Calu3 (cell line): Measurements from ENCODE around the gene SNX33. TPM values are rescaled to one million over a fixed set of nuclear protein-coding genes. Genes with fewer than 3 reads are reported as not detected.

Experiments used
- BruUV-seq: library from RNA; stranded (reverse); fragments of 400-500 nt; replicated peaks from 2 replicates; lab custom pipeline; 2021; lab: Mats Ljungman, UMichigan
- CTCF ChIA-PET: fragments of 300-600 bp; sonication (Branson Sonifier 250); formaldehyde crosslinking; loops from one replicate; lab custom pipeline; 2022; ENCODE audit warnings: antibody characterized with exemption; lab: Charles Lee
- DNase-seq: peaks from one replicate; pipeline ENCODE4 v3.0.0; 2022
- H3K27ac Mint-ChIP-seq: one replicate; pipeline ENCODE4 v1.8.0; 2022; ENCODE audit warnings: mixed read lengths; ENCODE audit not compliant: unreplicated experiment
- H3K27me3 Mint-ChIP-seq: one replicate; pipeline ENCODE4 v1.8.0; 2022; ENCODE audit warnings: mixed read lengths; ENCODE audit not compliant: unreplicated experiment
- H3K36me3 Mint-ChIP-seq: one replicate; pipeline ENCODE4 v1.8.0; 2022; ENCODE audit warnings: mild to moderate bottlenecking, moderate library complexity, mixed read lengths; ENCODE audit not compliant: insufficient read depth, unreplicated experiment
- H3K4me1 Mint-ChIP-seq: one replicate; pipeline ENCODE4 v1.8.0; 2022; ENCODE audit warnings: mild to moderate bottlenecking, low read depth, mixed read lengths; ENCODE audit not compliant: unreplicated experiment
- H3K4me3 Mint-ChIP-seq: one replicate; pipeline ENCODE4 v1.8.0; 2022; ENCODE audit warnings: mild to moderate bottlenecking, low read depth, moderate library complexity, mixed read lengths; ENCODE audit not compliant: unreplicated experiment
- H3K9me3 Mint-ChIP-seq: one replicate; pipeline ENCODE4 v1.8.0; 2022; ENCODE audit warnings: low read depth, mixed read lengths; ENCODE audit not compliant: unreplicated experiment
- CTCF ChIP-seq: fragments of 200-600 bp; IDR thresholded peaks from one replicate; pipeline ENCODE4 v1.8.0; 2022; ENCODE audit warnings: antibody characterized with exemption; ENCODE audit not compliant: unreplicated experiment
- intact Hi-C: fragments of 100-400 bp; cut with micrococcal nuclease; formaldehyde crosslinking; loops from one replicate; pipeline ENCODE4 v1.10.0; 2022; ENCODE audit not compliant: unreplicated experiment
- total RNA-seq: library from RNA; stranded (reverse); gene quantifications from 2 replicates; pipeline ENCODE4 v1.2.3, GENCODE V29; 2022

SNX33 gene
- total RNA-seq, 1 experiment from 2014 or later, result 23.2 TPM

DNA sequence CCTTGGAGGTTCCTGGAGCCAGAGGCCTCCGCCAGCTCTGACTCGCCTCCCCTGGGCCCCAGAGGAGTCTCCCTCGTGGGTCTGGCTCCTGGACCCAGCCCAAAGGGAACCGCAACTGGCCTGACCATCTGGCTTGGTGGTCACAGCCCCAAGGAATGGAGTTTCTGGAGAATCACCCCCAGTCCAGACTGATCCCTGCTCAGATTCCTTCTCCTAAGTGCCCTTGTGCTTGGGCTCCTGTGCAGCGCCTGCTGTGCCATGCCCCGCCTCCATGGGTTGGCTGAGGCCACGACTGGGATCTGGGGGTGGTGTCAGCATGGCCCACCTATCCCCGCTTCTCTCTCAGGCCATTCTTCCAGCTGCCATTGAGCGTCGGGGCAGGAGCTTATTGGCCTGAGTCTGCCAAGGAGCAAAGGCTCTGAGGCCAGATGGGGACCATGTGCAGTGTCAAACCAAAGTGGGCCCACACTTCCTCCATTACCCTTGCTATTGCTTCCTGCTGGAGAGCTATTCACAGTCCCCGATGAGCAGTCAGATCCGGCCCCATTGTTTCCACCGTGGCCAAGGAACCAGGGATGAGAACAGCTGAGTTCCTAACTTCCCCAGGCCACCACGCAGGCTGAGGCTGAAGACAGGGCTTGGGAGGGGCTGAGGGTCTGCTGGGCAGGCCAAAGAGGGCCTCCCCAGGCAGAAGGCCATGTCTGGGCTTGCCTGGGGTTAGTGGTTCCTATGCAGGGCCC, 46.0 kb downstream of the SNX33 start:
- no peak for TF ChIP-seq CTCF
- DNase-seq, result no peak
- Mint-ChIP-seq H3K27me3 (peaks cover 63% of the 10 kb centered on the region), H3K36me3 (peaks cover 5% of the 10 kb centered on the region), H3K27ac (no peak overlapping the region), H3K4me3 (no peak overlapping the region), H3K4me1 (peaks cover 17% of the 10 kb centered on the region), H3K9me3 (no peaks in the 10 kb centered on the region)
- intact Hi-C loops, result no loop called here
- CTCF ChIA-PET, result interaction anchor here (1.0 to 1.1 kb wide), 2 partner anchors 108 to 110 kb away, joined by 3 to 5 read pairs; no protein-coding TSS in a partner anchor
- BruUV-seq, result no TSS peak

GRCh38 chr15:75694241-75695182, 46.8 kb downstream of the SNX33 start:
- intact Hi-C loops, result no loop called here
- Mint-ChIP-seq H3K27me3 (peaks cover 70% of the 10 kb centered on the region), H3K27ac (peak overlapping the region; percentile 17), H3K4me1 (peaks cover 17% of the 10 kb centered on the region), H3K9me3 (no peaks in the 10 kb centered on the region), H3K4me3 (no peak overlapping the region), H3K36me3 (peaks cover 5% of the 10 kb centered on the region)
- peak; percentile 78 for DNase-seq
- peak; percentile 70 for TF ChIP-seq CTCF
- CTCF ChIA-PET, result interaction anchor here (0.7 to 1.1 kb wide), 5 partner anchors 30 to 327 kb away, joined by 3 to 5 read pairs (median 3); no protein-coding TSS in a partner anchor
- BruUV-seq, result no TSS peak

DNA sequence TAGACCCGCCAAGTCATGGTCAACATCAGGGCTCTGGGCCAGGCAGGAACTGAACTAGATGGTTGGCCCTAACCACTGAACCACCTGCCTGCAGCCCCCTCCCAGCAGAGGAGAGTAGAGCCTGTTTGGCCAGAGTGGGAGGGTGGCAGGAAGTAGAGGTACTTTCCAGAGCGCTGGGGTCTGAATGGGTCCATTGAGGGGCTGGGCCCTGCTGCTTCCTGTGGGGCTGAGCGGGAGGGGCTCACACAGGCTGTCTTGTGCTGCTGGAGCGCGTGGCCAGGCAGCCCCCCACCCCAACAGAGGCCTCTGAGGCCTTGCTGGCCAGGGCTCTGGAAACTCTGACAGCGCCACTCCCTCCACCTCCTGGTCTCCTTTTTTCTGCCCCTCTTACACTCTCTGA, 47.5 kb downstream of the SNX33 start:
- Mint-ChIP-seq H3K36me3 (peaks cover 5% of the 10 kb centered on the region), H3K9me3 (no peaks in the 10 kb centered on the region), H3K27ac (peak overlapping the region; percentile 17), H3K27me3 (peaks cover 74% of the 10 kb centered on the region), H3K4me1 (peaks cover 17% of the 10 kb centered on the region), H3K4me3 (no peak overlapping the region)
- TF ChIP-seq CTCF, result no peak
- CTCF ChIA-PET, result interaction anchor here (0.9 kb wide), 1 partner anchor 38 kb away, joined by 4 read pairs; no protein-coding TSS in a partner anchor
- no TSS peak for BruUV-seq
- no peak for DNase-seq
- intact Hi-C loops, result no loop called here

GRCh38 chr15:75695634-75696310, 48.1 kb downstream of the SNX33 start:
- intact Hi-C loops, result no loop called here
- TF ChIP-seq CTCF, result no peak
- BruUV-seq, result no TSS peak
- Mint-ChIP-seq H3K4me3 (no peak overlapping the region), H3K4me1 (peaks cover 17% of the 10 kb centered on the region), H3K27ac (no peak overlapping the region), H3K36me3 (peaks cover 5% of the 10 kb centered on the region), H3K9me3 (no peaks in the 10 kb centered on the region), H3K27me3 (peaks cover 72% of the 10 kb centered on the region)
- no peak for DNase-seq
- CTCF ChIA-PET, result no interaction called here
